IPS-11a (cell line): ENCODE results near the gene APOBEC3C.
"Not testable (repeated sequence)": the region's sequence is repeated elsewhere in the genome, so short reads cannot be mapped to it uniquely, and the experiment has no call there.

Experiments used
- H3K4me3 ChIP-seq: one replicate; pipeline ENCODE4 v1.5.1; 2013; ENCODE audit warnings: low read depth, low read length, control low read depth

APOBEC3C gene

DNA sequence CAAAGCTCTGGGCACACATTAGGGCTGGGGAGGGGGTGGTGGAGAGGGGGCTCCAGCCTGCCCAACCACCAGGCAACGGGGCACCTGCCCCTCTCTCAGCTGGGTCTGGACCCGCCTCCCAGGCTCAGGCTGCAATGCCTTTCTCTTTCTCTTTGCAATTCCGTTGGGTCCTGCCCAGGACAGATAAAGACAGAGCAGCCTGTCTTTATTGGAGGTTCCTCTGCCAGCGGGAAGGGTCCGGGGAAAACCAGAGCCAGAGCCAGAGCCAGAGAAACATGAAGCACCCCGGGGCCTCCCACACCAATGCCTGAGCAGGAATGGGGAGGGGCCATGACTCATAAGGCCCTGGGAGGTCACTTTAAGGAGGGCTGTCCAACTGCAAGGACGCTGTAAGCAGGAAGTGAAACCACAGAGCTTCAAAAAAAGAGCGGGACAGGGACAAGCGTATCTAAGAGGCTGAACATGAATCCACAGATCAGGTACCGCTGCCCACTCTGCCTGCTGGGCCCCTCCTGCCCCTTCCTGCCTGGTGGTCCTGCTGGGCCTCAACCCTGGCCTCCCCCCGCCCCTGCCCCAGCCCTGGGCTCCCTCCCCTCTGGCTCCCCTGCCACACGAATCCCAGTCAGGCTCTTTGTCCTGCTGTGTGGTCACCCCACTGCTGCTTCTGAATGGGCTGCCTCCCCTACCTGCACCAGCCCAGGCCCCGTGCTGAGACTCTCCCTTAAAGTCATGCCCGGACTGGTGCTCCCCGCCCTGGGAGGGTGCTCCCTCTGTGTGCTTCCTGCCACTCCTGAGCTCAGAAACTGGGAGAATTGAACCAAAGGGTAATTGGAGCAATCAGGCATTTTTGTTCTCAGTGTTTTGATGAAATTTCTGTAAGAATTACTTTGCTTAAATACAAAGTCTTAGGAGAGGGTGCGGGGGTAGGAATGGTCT, 31.8 kb upstream of the APOBEC3C start, which contains the start of gene APOBEC3B:
Gene APOBEC3B, plus strand, starts transcription at position 356 of the 936 bp plus-strand sequence. Its CDS starts 107 bp downstream, at position 463.
- H3K4me3 ChIP-seq: no peak within 1 kb of the TSS

DNA sequence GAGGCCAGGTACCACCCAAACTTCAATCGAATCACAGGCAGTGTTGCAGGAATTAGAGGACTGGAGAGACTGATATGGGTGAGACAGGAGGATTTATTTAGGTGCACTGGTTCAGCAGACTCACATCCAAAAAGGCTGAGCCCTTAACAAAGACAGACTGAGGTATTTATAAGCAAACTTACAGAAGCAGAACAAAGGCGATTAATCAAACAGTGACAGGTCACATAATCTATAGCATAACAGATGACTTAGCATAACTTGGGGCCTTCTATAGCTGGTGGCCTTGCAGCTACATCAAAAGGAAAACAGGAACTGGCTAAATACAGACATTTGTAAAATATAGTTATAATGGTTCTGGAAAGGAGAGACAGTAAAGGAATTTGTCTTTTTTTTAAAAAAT, 29.8 kb upstream of the APOBEC3C start:
- H3K4me3 ChIP-seq: no peak overlapping the region

DNA sequence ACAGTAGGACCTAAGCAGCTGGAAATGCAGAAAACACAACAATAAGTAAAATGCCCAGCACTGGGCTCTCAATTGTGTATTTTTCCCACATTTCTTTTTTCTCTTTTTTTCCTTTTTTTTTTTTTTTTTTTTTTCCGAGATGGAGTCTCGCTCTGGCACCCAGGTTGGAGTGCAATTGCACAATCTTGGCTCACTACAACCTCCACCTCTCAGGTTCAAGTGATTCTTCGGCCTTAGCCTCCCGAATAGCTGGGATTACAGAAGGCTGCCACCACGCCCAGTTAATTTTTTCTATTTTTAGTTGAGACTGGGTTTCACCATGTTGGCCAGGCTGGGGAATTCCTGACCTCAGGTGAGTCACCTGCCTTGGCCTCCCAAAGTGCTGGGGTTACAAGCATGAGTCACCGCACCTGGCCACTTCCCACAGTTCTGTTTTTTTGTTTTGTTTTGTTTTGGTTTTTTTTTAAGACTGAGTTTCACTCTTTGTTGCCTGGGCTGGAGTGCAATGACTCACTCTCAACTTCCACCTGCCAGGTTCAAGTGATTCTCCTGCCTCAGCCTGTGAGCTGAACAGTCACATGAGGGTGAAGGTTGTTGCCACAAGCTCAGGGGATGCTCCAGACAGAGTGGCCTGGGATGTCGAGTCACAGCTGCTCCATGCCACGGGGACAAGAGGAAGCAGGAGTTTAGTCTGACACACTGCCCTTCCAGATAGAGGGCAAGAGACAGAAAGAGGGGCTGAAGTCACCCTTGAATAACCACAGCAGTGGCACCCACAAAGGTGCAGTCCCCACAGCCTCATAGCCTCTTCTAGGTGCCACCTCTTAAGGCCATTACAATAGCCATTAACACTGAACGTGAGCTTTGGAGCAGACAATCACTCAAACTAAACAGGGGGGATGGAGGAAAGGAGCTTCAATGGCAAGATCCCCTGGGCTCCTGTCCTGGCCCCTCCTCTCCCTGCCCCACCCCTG, 29.0 kb upstream of the APOBEC3C start:
- not testable (repeated sequence) for H3K4me3 ChIP-seq

DNA sequence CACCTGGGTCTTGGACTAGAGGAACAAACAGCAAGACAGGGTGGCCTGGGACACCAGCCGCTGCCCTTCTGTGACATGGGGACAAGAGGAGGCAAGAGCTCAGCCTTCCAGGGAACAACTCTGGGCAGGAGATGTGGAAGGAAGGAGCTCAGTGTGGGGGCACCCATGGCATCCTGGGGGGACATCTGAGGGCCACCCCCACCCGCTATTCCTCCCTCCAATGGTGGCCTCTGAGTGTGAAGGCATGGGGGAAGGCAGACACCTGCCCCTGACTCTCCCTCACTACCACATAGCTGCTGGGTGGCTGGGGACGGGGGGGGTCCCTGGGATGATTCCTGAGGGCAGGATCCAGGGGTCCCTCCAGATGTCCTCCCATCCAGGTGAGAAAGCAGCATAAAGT, 27.4 kb upstream of the APOBEC3C start:
- no peak overlapping the region for H3K4me3 ChIP-seq

DNA sequence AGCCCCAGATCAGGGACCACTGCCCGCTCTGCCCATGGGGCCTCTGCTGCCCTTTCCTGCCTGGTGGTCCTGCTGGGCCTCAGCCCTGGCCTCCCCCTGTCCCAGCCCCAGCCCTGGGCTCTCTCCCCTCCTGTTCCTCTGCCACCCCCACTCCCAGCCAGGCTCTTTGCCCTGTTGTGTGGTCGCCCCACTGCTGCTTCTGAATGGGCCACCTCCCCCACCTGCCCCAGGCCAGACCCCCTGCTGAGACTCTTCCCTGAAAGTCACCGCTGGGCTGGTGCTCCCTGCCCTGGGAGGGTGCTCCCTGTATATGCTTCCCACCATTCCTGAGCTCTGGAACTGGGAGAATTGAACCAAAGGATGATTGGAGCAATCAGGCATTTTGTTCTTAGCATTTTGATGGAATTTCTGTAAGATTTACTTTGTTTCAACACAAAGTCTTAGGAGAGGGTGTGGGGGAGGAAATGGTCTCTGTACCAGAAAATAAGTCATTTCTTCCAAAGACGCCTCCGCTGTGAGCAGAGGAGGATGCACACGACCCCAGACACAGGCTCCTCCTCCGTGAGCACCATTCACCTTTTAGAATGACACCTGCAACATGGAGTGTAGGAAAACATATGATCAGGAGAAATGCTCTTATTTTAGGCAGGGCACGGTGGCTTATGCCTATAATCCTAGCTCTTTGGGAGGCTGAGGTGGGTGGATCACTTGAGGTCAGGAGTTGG, 26.7 kb upstream of the APOBEC3C start:
- no peak overlapping the region for H3K4me3 ChIP-seq

DNA sequence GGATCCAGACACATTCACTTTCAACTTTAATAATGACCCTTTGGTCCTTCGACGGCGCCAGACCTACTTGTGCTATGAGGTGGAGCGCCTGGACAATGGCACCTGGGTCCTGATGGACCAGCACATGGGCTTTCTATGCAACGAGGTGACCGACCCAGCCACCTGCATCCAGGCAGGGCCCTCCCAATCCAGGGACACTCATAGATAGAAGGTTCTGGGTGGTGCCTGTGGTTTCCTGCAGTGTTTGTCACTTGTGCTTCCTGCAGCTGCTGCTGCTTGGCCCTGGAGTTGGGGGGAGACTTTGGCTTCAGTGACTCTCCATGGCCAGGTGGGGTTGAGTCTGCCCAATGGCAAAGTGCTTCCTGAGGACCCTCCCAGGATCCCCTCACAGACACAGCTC, 24.6 kb upstream of the APOBEC3C start:
- no peak overlapping the region for H3K4me3 ChIP-seq

DNA sequence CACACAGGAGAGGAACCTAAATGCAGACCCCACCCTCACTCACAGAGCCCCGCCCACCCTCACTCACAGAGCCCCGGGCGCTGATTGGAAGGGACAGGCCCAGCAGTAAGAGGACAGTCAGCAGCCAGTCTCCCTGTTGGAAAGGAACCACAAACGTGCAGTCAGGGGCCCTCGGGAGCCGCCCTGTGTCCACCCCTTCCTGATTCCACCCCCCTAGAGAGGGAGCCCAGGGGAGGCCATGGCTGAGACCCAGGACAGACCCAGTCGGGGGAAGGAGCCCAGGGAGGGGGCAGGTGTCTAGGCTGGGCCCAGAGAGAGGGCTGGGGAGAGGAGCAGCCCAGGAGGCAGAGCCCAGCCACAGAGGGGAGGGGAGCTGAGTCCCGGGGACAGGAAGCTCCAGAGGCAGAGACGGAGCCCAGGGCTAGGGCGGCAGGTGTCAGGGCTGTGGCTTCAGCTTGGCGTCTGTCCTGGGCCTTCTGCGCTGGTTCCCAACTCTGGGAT, 21.1 kb upstream of the APOBEC3C start:
- not testable (repeated sequence) for H3K4me3 ChIP-seq

DNA sequence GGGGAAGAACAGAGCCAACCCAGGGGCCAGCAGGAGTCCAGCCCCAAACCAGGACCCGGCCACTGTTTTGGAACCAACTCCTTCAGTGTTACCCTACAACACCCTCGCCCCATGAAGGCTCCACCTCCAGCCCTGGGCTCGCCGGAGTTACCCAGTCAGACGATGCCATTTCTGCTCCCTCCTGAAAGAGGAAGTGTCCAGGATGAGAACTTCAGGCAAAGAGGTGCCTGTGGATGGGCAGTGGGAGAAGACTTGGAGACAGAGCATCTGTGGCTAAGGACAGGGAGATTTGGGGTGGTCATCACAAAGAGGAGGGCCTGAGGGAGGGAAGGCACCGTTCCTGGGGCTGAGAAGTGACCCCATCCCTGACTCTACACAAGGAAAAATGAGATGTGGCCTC, 18.0 kb upstream of the APOBEC3C start:
- H3K4me3 ChIP-seq: no peak overlapping the region

DNA sequence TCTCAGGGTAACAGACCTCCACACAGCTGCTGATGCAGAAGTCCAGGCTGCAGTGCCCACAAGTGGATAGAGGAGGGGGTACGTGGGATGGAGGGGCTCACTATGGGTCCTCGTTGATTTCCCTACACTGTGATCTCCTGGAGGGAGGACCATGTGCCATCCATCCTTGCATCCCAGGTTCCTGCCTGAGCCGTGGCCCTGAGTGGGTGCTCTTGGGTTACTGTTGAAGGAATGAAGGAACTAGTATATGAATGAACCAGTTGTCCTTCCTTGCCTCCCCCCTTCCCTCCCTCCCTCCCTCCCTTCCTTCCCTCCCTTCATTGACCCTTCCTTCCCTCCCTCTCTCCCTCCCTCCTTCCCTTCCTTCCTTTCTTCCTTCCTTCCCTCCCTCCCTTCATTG, 16.5 kb upstream of the APOBEC3C start:
- no peak overlapping the region for H3K4me3 ChIP-seq

DNA sequence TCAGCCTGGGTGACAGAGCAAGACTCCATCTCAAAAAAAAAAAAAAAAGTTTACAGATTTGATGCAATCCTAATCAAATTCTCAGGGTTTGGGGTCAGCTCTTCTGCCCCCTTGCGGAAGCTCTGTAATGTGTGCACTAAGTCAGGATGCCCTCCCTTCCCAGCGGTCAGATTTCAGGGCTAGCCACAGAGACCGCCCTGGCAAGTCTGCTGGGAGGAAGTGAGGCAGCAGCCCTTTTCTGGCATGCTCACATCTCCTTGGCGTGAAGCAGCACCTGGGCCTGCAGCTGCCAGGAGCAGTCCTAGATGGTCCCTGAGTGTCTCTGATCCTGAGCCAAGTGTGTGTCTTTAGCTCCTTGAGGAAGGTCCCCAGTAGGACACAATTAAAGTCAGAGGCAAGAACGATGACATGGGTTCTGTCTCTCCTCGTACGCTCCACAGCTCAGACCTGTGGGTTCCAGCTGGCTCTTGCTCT, 10.9 kb upstream of the APOBEC3C start:
- H3K4me3 ChIP-seq: no peak overlapping the region

DNA sequence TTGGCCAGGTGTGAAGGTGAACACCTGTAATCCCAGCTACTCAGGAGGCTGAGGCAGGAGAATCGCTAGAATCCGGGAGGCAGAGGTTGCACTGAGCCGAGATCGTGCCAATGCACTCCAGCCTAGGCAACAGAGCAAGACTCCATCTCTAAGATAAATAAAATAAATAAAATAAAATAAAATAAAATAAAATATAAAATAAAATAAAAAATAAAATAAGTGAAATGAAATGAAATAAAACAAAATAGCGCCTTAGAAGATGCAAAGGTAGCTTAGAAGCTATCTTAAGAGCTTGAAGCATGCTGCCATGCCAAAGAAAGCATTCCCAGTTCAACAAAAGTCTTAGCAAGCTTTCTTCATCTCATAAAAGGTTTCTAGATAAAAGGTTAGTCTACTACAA, 6.9 kb upstream of the APOBEC3C start:
- no peak overlapping the region for H3K4me3 ChIP-seq

DNA sequence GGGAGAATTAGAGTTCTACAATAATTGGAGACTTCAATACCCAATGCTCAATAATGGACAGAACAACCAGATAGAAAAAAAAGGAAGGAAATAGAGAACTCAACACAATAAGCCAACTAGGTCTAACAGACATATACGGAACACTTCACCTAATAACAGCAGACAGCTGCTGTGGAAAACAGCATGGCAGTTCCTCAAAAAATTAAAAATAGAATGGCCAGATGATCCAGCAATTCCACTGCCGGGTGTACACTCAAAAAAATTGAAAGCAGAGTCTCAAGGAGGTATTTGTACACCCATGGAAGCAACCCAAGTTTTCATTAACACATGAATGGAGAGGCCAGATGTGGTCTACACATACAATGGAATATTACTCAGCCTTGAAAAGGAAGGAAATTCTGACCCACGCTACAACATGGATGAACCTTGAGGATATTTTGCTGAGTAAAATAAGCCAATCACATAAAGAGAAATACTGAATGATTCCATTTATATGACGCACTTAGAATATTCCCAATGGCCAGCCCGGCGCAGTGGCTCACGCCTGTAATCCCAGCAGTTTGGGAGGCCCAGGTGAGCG, 5.7 kb upstream of the APOBEC3C start:
- not testable (repeated sequence) for H3K4me3 ChIP-seq

DNA sequence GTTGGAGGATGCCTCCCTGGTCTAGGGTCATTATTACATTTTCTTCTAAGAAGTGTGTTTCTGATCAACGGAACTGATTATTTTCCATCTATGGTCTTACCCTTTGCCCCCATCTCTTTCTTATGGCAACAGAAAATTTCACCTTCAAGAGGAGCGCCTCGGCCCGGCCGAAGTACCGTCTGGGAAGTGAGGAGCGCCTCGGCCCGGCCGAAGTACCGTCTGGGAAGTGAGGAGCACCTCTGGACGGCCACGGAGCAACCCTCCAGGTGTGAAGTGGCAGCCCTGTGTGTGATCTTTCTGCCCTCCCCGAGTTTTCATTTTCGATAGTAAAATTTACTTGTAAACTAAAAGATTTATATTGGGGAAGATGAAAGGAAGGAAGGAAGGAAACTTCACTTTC, 3.1 kb upstream of the APOBEC3C start:
- H3K4me3 ChIP-seq: no peak overlapping the region

DNA sequence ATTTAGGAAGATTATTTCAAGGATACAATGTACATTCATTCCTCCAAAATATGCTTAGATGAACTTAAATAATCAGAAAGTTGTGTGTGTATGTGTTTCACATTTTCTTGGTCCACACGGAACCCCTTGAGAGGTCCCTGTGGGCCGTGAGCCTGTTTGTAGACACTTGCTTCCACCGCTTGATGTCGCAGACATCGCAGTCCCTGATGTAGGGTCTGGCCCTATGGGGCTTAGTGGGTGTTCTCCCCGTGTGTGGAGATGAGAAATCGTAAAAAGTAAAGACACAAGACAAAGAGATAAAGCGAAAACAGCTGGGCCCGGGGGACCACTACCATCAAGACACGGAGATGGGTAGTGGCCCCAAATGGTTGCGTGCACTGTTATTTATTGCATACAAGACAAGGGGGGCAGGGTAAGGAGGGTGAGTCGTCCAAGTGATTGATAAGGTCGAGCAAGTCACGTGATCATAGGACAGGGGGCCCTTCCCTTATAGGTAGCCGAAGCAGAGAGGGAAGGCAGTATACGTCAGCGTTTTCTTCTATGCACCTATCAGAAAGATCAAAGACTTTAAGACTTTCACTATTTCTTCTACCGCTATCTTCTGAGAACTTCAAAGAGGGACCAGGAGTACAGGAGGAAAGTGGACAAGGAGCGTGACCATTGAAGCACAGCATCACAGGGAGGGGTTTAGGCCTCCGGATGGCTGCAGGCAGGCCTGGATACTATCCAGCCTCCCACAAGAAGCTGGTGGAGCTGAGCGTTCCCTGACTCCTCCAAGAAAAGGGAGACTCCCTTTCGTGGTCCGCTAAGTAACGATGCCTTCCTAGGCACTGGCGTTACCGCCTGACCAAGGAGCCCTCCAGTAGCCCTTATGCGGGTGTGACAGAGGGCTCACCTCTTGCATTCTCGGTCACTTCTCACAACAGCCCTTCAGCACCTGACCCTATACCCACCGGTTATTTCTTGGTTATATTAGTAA, 1.2 kb upstream of the APOBEC3C start:
- H3K4me3 ChIP-seq: no peak overlapping the region

DNA sequence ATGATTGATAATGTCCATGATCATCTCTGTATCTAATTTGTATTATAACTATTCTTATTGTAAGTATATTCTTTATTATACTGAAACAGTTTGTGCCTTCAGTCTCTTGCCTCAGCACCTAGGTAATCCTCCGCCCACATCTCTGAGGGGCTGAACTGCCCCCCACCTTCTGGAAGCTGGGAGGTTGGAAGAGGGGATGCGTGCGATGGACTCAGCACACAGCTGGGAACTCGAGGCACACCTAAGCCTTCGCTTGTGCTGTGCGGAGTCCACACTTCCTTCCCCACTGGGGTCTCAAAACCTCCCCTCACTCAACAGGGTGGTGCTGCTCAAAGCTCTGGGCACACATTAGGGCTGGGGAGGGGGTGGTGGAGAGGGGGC, 506 bp upstream of the APOBEC3C start:
- not testable (repeated sequence) for H3K4me3 ChIP-seq

DNA sequence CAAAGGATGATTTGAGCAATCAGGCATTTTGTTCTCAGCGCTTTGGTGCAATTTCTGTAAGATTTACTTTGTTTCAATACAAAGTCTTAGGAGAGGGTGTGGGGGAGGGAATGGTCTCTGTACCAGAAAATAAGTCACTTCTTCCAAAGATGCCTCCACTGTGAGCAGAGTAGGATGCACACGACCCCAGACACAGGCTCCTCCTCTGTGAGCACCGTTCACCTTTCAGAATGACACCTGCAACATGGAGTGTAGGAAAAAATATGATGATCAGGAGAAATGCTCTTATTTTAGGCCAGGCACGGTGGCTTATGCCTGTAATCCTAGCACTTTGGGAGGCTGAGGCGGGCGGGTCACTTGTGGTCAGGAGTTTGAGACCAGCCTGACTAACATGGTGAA, 665 bp downstream of the APOBEC3C start:
- H3K4me3 ChIP-seq: not testable (repeated sequence)

DNA sequence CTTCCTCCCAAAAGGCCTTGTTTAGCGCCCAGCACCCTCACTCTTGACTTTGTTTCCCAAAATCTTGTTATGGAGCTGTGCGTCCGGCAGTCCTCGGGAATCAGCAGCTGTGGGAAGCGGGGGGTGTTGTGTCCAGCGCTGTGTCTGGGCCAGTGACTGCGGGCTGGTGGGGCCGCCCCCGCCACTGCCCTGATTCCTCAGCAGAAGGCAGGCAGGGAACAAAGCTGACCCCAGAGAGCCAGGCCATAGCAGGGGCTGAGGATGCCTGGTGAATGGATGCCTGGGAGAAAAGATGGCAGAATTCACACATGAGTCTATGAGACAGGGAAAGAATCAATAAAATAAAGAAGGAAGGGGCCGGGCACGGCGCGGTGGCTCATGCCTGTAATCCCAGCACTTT, 2.5 kb downstream of the APOBEC3C start:
- no peak overlapping the region for H3K4me3 ChIP-seq

DNA sequence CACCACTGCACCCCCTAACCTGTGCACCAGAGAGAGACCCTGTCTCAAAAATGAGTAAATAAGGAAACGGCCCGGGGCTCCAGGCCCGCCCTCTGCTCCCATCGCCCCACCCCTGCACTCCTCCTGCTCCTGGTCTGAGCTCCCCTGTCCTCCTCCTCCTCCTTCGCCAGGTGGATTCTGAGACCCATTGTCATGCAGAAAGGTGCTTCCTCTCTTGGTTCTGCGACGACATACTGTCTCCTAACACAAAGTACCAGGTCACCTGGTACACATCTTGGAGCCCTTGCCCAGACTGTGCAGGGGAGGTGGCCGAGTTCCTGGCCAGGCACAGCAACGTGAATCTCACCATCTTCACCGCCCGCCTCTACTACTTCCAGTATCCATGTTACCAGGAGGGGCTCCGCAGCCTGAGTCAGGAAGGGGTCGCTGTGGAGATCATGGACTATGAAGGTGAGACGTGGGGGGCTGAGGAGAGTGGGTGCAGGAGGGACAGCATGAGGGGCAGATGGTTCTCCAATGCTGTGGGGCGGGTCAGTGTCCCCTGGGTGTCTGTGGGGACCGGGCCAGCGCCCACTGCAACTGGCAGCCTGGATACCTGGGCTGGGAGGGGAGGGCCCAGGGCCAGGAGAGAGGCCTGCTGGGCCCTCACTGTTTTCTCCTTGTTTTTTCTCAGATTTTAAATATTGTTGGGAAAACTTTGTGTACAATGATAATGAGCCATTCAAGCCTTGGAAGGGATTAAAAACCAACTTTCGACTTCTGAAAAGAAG, 3.7 kb downstream of the APOBEC3C start:
- peak overlapping the region; percentile 37 for H3K4me3 ChIP-seq
